Measurements from ENCODE around the gene TNNC2. TPM values are rescaled to one million over a fixed set of nuclear protein-coding genes. Genes with fewer than 3 reads are reported as not detected.
"Not testable (repeated sequence)": the region's sequence is repeated elsewhere in the genome, so short reads cannot be mapped to it uniquely, and the experiment has no call there.

TNNC2 gene
- total RNA-seq, result not detected
- 1.9 TPM for polyA plus RNA-seq (ENCODE audit: insufficient read depth, low read depth, low replicate concordance)
- long read RNA-seq, donor 1, transcript TNNC2-201 (6 exons, 710 nt), result major isoform, 7 of 7 reads
- long read RNA-seq, donor 1, partial matches to known transcripts, result 0 of 7 reads
- long read RNA-seq, donor 1, other reads (novel, unspliced or antisense), result 0 of 7 reads
- long read RNA-seq, donor 2, partial matches to known transcripts, result 0 of 2 reads
- long read RNA-seq, donor 2, other reads (novel, unspliced or antisense), result 0 of 2 reads
- long read RNA-seq, donor 3, transcript TNNC2-201 (6 exons, 710 nt), result major isoform, 6 of 6 reads
- long read RNA-seq, donor 3, partial matches to known transcripts, result 0 of 6 reads
- long read RNA-seq, donor 3, other reads (novel, unspliced or antisense), result 0 of 6 reads
- long read RNA-seq, donor 4, partial matches to known transcripts, result 0 of 2 reads
- long read RNA-seq, donor 4, other reads (novel, unspliced or antisense), result 0 of 2 reads
- long read RNA-seq, donor 5, partial matches to known transcripts, result 0 of 1 reads
- long read RNA-seq, donor 5, other reads (novel, unspliced or antisense), result 0 of 1 reads
- long read RNA-seq, donor 6, transcript TNNC2-201 (6 exons, 710 nt), result major isoform, 5 of 5 reads
- long read RNA-seq, donor 6, partial matches to known transcripts, result 0 of 5 reads
- long read RNA-seq, donor 6, other reads (novel, unspliced or antisense), result 0 of 5 reads
- long read RNA-seq, donor 7, result 0 reads
- long read RNA-seq, donor 8, result 0 reads
- long read RNA-seq, donor 9, transcript TNNC2-201 (6 exons, 710 nt), result major isoform, 5 of 5 reads
- long read RNA-seq, donor 9, partial matches to known transcripts, result 0 of 5 reads
- long read RNA-seq, donor 9, other reads (novel, unspliced or antisense), result 0 of 5 reads
- long read RNA-seq, donor 10, partial matches to known transcripts, result 0 of 1 reads
- long read RNA-seq, donor 10, other reads (novel, unspliced or antisense), result 0 of 1 reads

- FAIRE-seq, result no peak
- no peak for TF ChIP-seq CTCF (IDR thresholded peaks at IDR 0.05; ENCODE audit: borderline replicate concordance, extremely low read depth, insufficient read depth)
- intact Hi-C loops (cut with DNase I), result loop anchor here (10.0 kb wide), 1 partner anchor 138 kb away; no protein-coding TSS in a partner anchor
- Histone ChIP-seq H3K4me3 (ENCODE audit: low read length in 3 of 3) (no peak within 1 kb of the TSS), H3K36me3 (ENCODE audit: control insufficient read depth in 2 of 3, insufficient read depth in 3 of 3, low read length in 3 of 3) (no peaks in the 10 kb centered on the region), H3K9ac (ENCODE audit: low read length in 3 of 3) (no peak within 1 kb of the TSS), H3K9me3 (ENCODE audit: control insufficient read depth in 2 of 3, insufficient read depth in 1 of 3, low read length in 3 of 3) (no peaks in the 10 kb centered on the region), H3K4me1 (ENCODE audit: control insufficient read depth in 2 of 3, insufficient read depth in 2 of 3, low read depth in 1 of 3, low read length in 3 of 3) (peaks cover 0 to 11% (median 0%) of the 10 kb centered on the region in 3 donors), H3K27ac (ENCODE audit: low read depth in 2 of 2, low read length in 2 of 2) (peak within 1 kb of the TSS in 1 of 2 donors; percentile 28), H3K27me3 (ENCODE audit: control insufficient read depth, insufficient read depth, low read length) (peaks cover 8% of the 10 kb centered on the region)
- no peak for DNase-seq
Observed at GRCh38 chr20:45827030-45827652, at the start of gene TNNC2. TNNC2 (minus strand) TSS chr20:45827312; CDS start chr20:45827248, 64 bp downstream.

- Histone ChIP-seq H3K4me1 (ENCODE audit: control insufficient read depth in 2 of 3, insufficient read depth in 2 of 3, low read depth in 1 of 3, low read length in 3 of 3) (no peaks in the 10 kb centered on the region), H3K36me3 (ENCODE audit: control insufficient read depth in 2 of 3, insufficient read depth in 3 of 3, low read length in 3 of 3) (peaks cover 0 to 15% (median 8%) of the 10 kb centered on the region in 3 donors), H3K4me3 (ENCODE audit: low read length in 3 of 3) (no peak overlapping the region), H3K27me3 (ENCODE audit: control insufficient read depth, insufficient read depth, low read length) (no peaks in the 10 kb centered on the region), H3K9me3 (ENCODE audit: control insufficient read depth in 2 of 3, insufficient read depth in 1 of 3, low read length in 3 of 3) (no peaks in the 10 kb centered on the region), H3K9ac (ENCODE audit: low read length in 3 of 3) (no peak overlapping the region), H3K27ac (ENCODE audit: low read depth in 2 of 2, low read length in 2 of 2) (no peak overlapping the region)
- FAIRE-seq (no peak), DNase-seq (no peak)
- no peak for TF ChIP-seq CTCF (IDR thresholded peaks at IDR 0.05; ENCODE audit: borderline replicate concordance, extremely low read depth, insufficient read depth)
- intact Hi-C loops (cut with DNase I), result no loop called here
Observed at GRCh38 chr20:45874576-45874975, 47.5 kb upstream of the TNNC2 start.

DNA sequence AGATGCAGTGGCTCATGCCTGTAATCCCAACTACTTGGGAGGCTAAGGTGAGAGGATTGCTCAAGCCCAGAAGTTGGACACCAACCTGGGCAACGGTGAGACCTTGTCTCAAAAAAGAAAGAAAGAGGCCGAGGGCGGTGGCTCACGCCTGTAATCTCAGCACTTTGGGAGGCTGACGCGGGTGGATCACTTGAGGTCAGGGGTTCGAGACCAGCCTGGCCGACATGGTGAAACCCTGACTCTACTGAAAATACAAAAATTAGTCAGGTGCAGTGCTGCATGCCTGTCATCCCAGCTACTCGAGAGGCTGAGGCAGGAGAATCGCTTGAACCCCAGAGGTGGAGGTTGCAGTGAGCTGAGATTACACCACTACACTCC is 47.0 kb upstream of the TNNC2 start:
- peak in 1 of 5 donors; percentile 13 for DNase-seq
- FAIRE-seq; H3K4me1 ChIP-seq (ENCODE audit: control insufficient read depth in 2 of 3, insufficient read depth in 2 of 3, low read depth in 1 of 3, low read length in 3 of 3); intact Hi-C loops (cut with DNase I); H3K4me3 ChIP-seq (ENCODE audit: low read length in 3 of 3); H3K27me3 ChIP-seq (ENCODE audit: control insufficient read depth, insufficient read depth, low read length); H3K27ac ChIP-seq (ENCODE audit: low read depth in 2 of 2, low read length in 2 of 2); H3K9me3 ChIP-seq (ENCODE audit: control insufficient read depth in 2 of 3, insufficient read depth in 1 of 3, low read length in 3 of 3); H3K9ac ChIP-seq (ENCODE audit: low read length in 3 of 3): not testable (repeated sequence)
- peaks cover 0 to 15% (median 8%) of the 10 kb centered on the region in 3 donors for H3K36me3 ChIP-seq (ENCODE audit: control insufficient read depth in 2 of 3, insufficient read depth in 3 of 3, low read length in 3 of 3)

Data from kidney (tissue), 22 donors.